Fibroblast of skin of right quadriceps (primary cell): ENCODE measurements around the gene ZIC4.

ENCODE experiments used
- DNase-seq: peaks from one replicate; pipeline ENCODE4 v3.0.0-alpha.2; 2013

ZIC4 gene

GRCh38 chr3:147417551-147418295, 11.4 kb upstream of the ZIC4 start:
- no peak for DNase-seq

- no peak for DNase-seq
These were observed 10.6 kb upstream of the ZIC4 start for GRCh38 chr3:147416931-147417330.

GRCh38 chr3:147415874-147416273, 9.5 kb upstream of the ZIC4 start:
- DNase-seq: no peak

- DNase-seq: no peak
These were observed 8.9 kb upstream of the ZIC4 start for GRCh38 chr3:147415286-147415685.

- no peak for DNase-seq
These were observed 8.2 kb upstream of the ZIC4 start for GRCh38 chr3:147414390-147415138.

GRCh38 chr3:147413686-147414389, 7.5 kb upstream of the ZIC4 start:
- DNase-seq: no peak

GRCh38 chr3:147412917-147413685, 6.8 kb upstream of the ZIC4 start:
- DNase-seq: no peak

GRCh38 chr3:147412261-147412916, 6.0 kb upstream of the ZIC4 start:
- no peak for DNase-seq

GRCh38 chr3:147411815-147412241, 5.5 kb upstream of the ZIC4 start:
- DNase-seq: peak; percentile 17

- peak; percentile 55 for DNase-seq
These were observed 5.0 kb upstream of the ZIC4 start for GRCh38 chr3:147411238-147411814.

- peak; percentile 75 for DNase-seq
These were observed 4.3 kb upstream of the ZIC4 start for GRCh38 chr3:147410526-147411237.

GRCh38 chr3:147410116-147410525, 3.8 kb upstream of the ZIC4 start:
- peak; percentile 24 for DNase-seq

GRCh38 chr3:147409143-147410115, 3.1 kb upstream of the ZIC4 start, which contains the start of gene ZIC1:
TSS of gene ZIC1 (plus strand) at chr3:147409365. CDS start at chr3:147410113, 748 bp downstream.
- peak; percentile 93 for DNase-seq

- DNase-seq: no peak
These were observed 2.1 kb upstream of the ZIC4 start for GRCh38 chr3:147408188-147409100.

GRCh38 chr3:147407498-147408187, 1.3 kb upstream of the ZIC4 start:
- no peak for DNase-seq

- DNase-seq: no peak
These were observed 763 bp upstream of the ZIC4 start for GRCh38 chr3:147407114-147407497.

- DNase-seq: no peak
These were observed 914 bp downstream of the ZIC4 start for GRCh38 chr3:147405231-147406027.
